Vagina (tissue), 2 donors: ENCODE data around the gene NFS1.

Experiments
- CTCF ChIP-seq, 3 experiments: fragments of 450-650 bp in 2 of 3; fragments of 200-600 bp in 1 of 3; sonication (generic) in 1 of 3; IDR thresholded peaks; one replicate each; pipeline ENCODE4 v1.5.1; 2017 to 2019; ENCODE audit warnings: antibody characterized with exemption in 3 of 3, mild to moderate bottlenecking in 2 of 3, moderate library complexity in 2 of 3
- POLR2A ChIP-seq, 2 donors: fragments of 450-650 bp; IDR thresholded peaks; one replicate each; pipeline ENCODE4 v1.6.1; 2017; ENCODE audit warnings: antibody characterized with exemption in 2 of 2, mild to moderate bottlenecking in 2 of 2, moderate library complexity in 2 of 2

GRCh38 chr20:35697696-35698297 lies 1.4 kb downstream of the NFS1 start:
- TF ChIP-seq POLR2A (IDR thresholded peaks at IDR 0.05): no peak
- TF ChIP-seq CTCF (IDR thresholded peaks at IDR 0.05): no peak
